SH-SY5Y (cell line): Measurements from ENCODE around the gene L3MBTL2.

ENCODE experiments used
- GATA2 ChIP-seq: IDR thresholded peaks from 2 replicates; pipeline ENCODE4 v1.6.1; 2011; ENCODE audit warnings: mild to moderate bottlenecking, low read depth, low read length
- GATA3 ChIP-seq: IDR thresholded peaks from 2 replicates; pipeline ENCODE4 v1.6.1; 2011; ENCODE audit warnings: low read depth, mild to moderate bottlenecking, low read length, moderate library complexity

GRCh38 chr22:41247703-41248102 is 42.6 kb downstream of the L3MBTL2 start:
- TF ChIP-seq GATA2 (no peak), GATA3 (no peak)
